HepG2 (cell line): ENCODE data around the gene CDK2. TPM values are rescaled to one million over a fixed set of nuclear protein-coding genes. Genes with fewer than 3 reads are reported as not detected.

Experiments
- FOSL2 ChIP-seq: sonication (generic); formaldehyde crosslinking; IDR thresholded peaks from 2 replicates; pipeline ENCODE4 v1.4.0; 2020; ENCODE audit warnings: missing genetic modification reagents
- GLI4 ChIP-seq: sonication (generic); formaldehyde crosslinking; IDR thresholded peaks from 2 replicates; pipeline ENCODE4 v1.5.1; 2020; ENCODE audit warnings: missing genetic modification reagents, mild to moderate bottlenecking, moderate library complexity, borderline replicate concordance
- HMG20B ChIP-seq: conservative IDR thresholded peaks from 2 replicates; pipeline ENCODE4 v1.6.1; 2016; ENCODE audit warnings: missing genetic modification reagents, missing compliant biosample characterization
- JUNB ChIP-seq: sonication (generic); formaldehyde crosslinking; IDR thresholded peaks from 2 replicates; pipeline ENCODE4 v1.8.0; 2022; ENCODE audit warnings: missing genetic modification reagents, mild to moderate bottlenecking, borderline replicate concordance
- KAT2B ChIP-seq: fragments of 150-350 bp; IDR thresholded peaks from 2 replicates; pipeline ENCODE4 v1.6.1; 2014; ENCODE audit warnings: low read depth, low read length, borderline replicate concordance
- MTA3 ChIP-seq: sonication (generic); formaldehyde crosslinking; IDR thresholded peaks from 2 replicates; pipeline ENCODE4 v1.4.0; 2020; ENCODE audit warnings: missing genetic modification reagents
- MTF2 ChIP-seq: sonication (generic); formaldehyde crosslinking; IDR thresholded peaks from 2 replicates; pipeline ENCODE4 v1.5.0; 2020; ENCODE audit warnings: missing genetic modification reagents, borderline replicate concordance
- NCOA1 ChIP-seq: sonication (generic); formaldehyde crosslinking; IDR thresholded peaks from 2 replicates; pipeline ENCODE4 v1.9.0; 2021; ENCODE audit warnings: missing genetic modification reagents
- NFATC3 ChIP-seq: sonication (generic); formaldehyde crosslinking; IDR thresholded peaks from 2 replicates; pipeline ENCODE4 v1.5.1; 2020; ENCODE audit warnings: mild to moderate bottlenecking, missing genetic modification reagents
- RFXANK ChIP-seq: IDR thresholded peaks from 2 replicates; pipeline ENCODE4 v1.6.1; 2016
- XRCC5 ChIP-seq: fragments of 200-400 bp; formaldehyde crosslinking; optimal IDR thresholded peaks from 2 replicates; pipeline ENCODE3; 2017; ENCODE audit warnings: mild to moderate bottlenecking, low read length
- YEATS4 ChIP-seq: sonication (generic); formaldehyde crosslinking; IDR thresholded peaks from 2 replicates; pipeline ENCODE4 v1.4.0; 2020; ENCODE audit warnings: missing genetic modification reagents, borderline replicate concordance
- ZFY ChIP-seq: sonication (generic); formaldehyde crosslinking; IDR thresholded peaks from 2 replicates; pipeline ENCODE4 v1.4.0; 2020; ENCODE audit warnings: missing genetic modification reagents
- ZNF317 ChIP-seq: sonication (generic); formaldehyde crosslinking; IDR thresholded peaks from 2 replicates; pipeline ENCODE4 v1.5.0; 2020; ENCODE audit warnings: mild to moderate bottlenecking, missing genetic modification reagents
- ZNF556 ChIP-seq: sonication (generic); formaldehyde crosslinking; IDR thresholded peaks from 2 replicates; pipeline ENCODE4 v1.4.0; 2020; ENCODE audit warnings: mild to moderate bottlenecking, missing genetic modification reagents, borderline replicate concordance
- ZNF768 ChIP-seq: sonication (generic); formaldehyde crosslinking; IDR thresholded peaks from 2 replicates; pipeline ENCODE4 v1.4.0; 2020; ENCODE audit warnings: missing genetic modification reagents
- ZNF83 ChIP-seq: sonication (generic); formaldehyde crosslinking; IDR thresholded peaks from 2 replicates; pipeline ENCODE4 v1.4.0; 2020; ENCODE audit warnings: missing genetic modification reagents, mild to moderate bottlenecking, borderline replicate concordance
- ZNF883 ChIP-seq: sonication (generic); formaldehyde crosslinking; IDR thresholded peaks from 2 replicates; pipeline ENCODE4 v1.5.1; 2020; ENCODE audit warnings: mild to moderate bottlenecking, missing genetic modification reagents; ENCODE audit errors: not compliant biosample characterization
- polyA plus RNA-seq, 8 experiments: library from polyadenylated mRNA; depleted of rRNA in 3 of 8; stranded (reverse) in 7 of 8; unstranded in 1 of 8; fragments of >200 nt; fragmentation: Illumina TruSeq in 4 of 8; extraction: Trizol in 4 of 8; gene quantifications; 2 replicates each; pipeline versions ENCODE4 v1.2.1 to v1.2.3, GENCODE V29; 2011 to 2016; ENCODE audit warnings: low read depth in 4 of 8, missing spikeins in 1 of 8, mixed read lengths in 1 of 8; ENCODE audit not compliant: insufficient read depth in 1 of 8
- total RNA-seq, 5 experiments: library from RNA; depleted of rRNA; stranded (reverse); fragments of >200 nt; fragmentation: Illumina TruSeq; extraction: Trizol; gene quantifications; 2 replicates each; pipeline ENCODE4 v1.2.3, GENCODE V29; 2016; ENCODE audit warnings: low read depth in 1 of 5
- TF ChIP-seq, protein P1 (sequence below): fragments of 450-650 bp; IDR thresholded peaks from 2 replicates; pipeline ENCODE4 v1.6.1; 2016
- TF ChIP-seq, protein P2 (sequence below): IDR thresholded peaks from 2 replicates; pipeline ENCODE4 v1.6.1; 2016; ENCODE audit warnings: missing biosample characterization, missing genetic modification reagents, low read depth
- TF ChIP-seq, protein P3 (sequence below): sonication (generic); formaldehyde crosslinking; IDR thresholded peaks from 2 replicates; pipeline ENCODE4 v1.4.0; 2020; ENCODE audit warnings: missing genetic modification reagents, borderline replicate concordance
- TF ChIP-seq, protein P4 (sequence below): sonication (generic); formaldehyde crosslinking; IDR thresholded peaks from 2 replicates; pipeline ENCODE4 v1.8.1; 2023; ENCODE audit warnings: mild to moderate bottlenecking, inconsistent platforms, moderate library complexity, missing genetic modification reagents, borderline replicate concordance
- TF ChIP-seq, protein P5 (sequence below): sonication (generic); formaldehyde crosslinking; IDR thresholded peaks from 2 replicates; pipeline ENCODE4 v1.8.1; 2022; ENCODE audit warnings: mild to moderate bottlenecking, missing genetic modification reagents

CDK2 gene
- total and polyA plus RNA-seq, 2 of the 13 experiments (the other 11 are each of a cell fraction or from before 2014, with no cell fraction given) = 47.5 to 52.6 TPM

DNA sequence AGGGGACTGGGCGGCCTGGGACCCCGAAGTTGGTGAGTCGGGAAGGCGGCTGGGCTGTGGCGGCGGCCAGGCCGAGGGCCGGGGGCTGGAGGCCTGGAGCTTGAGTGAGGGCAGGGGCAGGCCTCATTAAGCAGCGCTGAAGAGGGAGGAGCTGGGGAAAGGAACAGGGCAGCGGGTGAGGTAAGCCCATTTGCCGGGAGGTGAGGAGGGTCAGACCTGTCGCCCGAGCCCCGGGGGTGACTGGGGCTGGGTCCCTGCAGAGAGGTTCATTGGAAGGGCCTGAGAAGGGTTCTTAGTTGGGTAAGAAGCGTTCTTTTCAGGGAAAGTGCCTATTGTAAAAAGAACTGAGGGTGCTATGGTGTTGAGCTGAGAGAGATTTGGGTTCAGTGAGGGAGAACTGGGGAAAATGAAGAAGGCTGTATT is 7.7 kb downstream of the CDK2 start (continued):
- TF ChIP-seq, protein P1, sequence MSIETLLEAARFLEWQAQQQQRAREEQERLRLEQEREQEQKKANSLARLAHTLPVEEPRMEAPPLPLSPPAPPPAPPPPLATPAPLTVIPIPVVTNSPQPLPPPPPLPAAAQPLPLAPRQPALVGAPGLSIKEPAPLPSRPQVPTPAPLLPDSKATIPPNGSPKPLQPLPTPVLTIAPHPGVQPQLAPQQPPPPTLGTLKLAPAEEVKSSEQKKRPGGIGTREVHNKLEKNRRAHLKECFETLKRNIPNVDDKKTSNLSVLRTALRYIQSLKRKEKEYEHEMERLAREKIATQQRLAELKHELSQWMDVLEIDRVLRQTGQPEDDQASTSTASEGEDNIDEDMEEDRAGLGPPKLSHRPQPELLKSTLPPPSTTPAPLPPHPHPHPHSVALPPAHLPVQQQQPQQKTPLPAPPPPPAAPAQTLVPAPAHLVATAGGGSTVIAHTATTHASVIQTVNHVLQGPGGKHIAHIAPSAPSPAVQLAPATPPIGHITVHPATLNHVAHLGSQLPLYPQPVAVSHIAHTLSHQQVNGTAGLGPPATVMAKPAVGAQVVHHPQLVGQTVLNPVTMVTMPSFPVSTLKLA = no peak
- TF ChIP-seq XRCC5 = no peak
- TF ChIP-seq, protein P2, sequence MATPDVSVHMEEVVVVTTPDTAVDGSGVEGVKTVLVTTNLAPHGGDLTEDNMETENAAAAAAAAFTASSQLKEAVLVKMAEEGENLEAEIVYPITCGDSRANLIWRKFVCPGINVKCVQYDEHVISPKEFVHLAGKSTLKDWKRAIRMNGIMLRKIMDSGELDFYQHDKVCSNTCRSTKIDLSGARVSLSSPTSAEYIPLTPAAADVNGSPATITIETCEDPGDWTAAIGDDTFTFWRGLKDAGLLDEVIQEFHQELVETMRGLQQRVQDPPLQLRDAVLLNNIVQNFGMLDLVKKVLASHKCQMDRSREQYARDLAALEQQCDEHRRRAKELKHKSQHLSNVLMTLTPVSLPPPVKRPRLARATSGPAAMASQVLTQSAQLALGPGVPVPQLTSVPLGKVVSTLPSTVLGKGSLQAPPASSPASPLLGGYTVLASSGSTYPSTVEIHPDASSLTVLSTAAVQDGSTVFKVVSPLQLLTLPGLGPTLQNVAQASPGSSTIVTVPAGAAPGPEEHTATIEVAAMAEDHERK (CRISPR knock-in tag) = no peak
- TF ChIP-seq, protein P3, sequence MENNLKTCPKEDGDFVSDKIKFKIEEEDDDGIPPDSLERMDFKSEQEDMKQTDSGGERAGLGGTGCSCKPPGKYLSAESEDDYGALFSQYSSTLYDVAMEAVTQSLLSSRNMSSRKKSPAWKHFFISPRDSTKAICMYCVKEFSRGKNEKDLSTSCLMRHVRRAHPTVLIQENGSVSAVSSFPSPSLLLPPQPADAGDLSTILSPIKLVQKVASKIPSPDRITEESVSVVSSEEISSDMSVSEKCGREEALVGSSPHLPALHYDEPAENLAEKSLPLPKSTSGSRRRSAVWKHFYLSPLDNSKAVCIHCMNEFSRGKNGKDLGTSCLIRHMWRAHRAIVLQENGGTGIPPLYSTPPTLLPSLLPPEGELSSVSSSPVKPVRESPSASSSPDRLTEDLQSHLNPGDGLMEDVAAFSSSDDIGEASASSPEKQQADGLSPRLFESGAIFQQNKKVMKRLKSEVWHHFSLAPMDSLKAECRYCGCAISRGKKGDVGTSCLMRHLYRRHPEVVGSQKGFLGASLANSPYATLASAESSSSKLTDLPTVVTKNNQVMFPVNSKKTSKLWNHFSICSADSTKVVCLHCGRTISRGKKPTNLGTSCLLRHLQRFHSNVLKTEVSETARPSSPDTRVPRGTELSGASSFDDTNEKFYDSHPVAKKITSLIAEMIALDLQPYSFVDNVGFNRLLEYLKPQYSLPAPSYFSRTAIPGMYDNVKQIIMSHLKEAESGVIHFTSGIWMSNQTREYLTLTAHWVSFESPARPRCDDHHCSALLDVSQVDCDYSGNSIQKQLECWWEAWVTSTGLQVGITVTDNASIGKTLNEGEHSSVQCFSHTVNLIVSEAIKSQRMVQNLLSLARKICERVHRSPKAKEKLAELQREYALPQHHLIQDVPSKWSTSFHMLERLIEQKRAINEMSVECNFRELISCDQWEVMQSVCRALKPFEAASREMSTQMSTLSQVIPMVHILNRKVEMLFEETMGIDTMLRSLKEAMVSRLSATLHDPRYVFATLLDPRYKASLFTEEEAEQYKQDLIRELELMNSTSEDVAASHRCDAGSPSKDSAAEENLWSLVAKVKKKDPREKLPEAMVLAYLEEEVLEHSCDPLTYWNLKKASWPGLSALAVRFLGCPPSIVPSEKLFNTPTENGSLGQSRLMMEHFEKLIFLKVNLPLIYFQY (CRISPR knock-in tag) = no peak
- TF ChIP-seq ZNF883 (CRISPR knock-in tag) = peak; percentile 1
- no peak; the same call in 1 of the 2 replicates for TF ChIP-seq ZNF556
- TF ChIP-seq FOSL2 (CRISPR knock-in tag) = no peak
- TF ChIP-seq GLI4 (CRISPR knock-in tag) = peak; percentile 7; the same call in 1 of the 2 replicates
- no peak for TF ChIP-seq MTA3
- no peak for TF ChIP-seq ZNF768
- TF ChIP-seq RFXANK (CRISPR knock-in tag) = no peak
- TF ChIP-seq JUNB (CRISPR knock-in tag) = no peak
- TF ChIP-seq ZNF317 = 0 out of 2 replicates have a peak, but pooled peaks have one; percentile 4
- TF ChIP-seq YEATS4 = peak; percentile 17; the same call in 1 of the 2 replicates
- no peak for TF ChIP-seq NCOA1 (CRISPR knock-in tag)
- no peak for TF ChIP-seq NFATC3
- no peak for TF ChIP-seq KAT2B
- TF ChIP-seq HMG20B (CRISPR knock-in tag) = no peak
- TF ChIP-seq, protein P4, sequence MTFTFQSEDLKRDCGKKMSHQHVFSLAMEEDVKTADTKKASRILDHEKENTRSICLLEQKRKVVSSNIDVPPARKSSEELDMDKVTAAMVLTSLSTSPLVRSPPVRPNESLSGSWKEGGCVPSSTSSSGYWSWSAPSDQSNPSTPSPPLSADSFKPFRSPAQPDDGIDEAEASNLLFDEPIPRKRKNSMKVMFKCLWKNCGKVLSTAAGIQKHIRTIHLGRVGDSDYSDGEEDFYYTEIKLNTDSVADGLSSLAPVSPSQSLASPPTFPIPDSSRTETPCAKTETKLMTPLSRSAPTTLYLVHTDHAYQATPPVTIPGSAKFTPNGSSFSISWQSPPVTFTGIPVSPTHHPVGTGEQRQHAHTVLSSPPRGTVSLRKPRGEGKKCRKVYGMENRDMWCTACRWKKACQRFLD (CRISPR knock-in tag) = 0 out of 2 replicates have a peak, but pooled peaks have one; percentile 4
- TF ChIP-seq MTF2 (CRISPR knock-in tag) = no peak
- TF ChIP-seq ZNF83 (CRISPR knock-in tag) = no peak
- TF ChIP-seq, protein P5, sequence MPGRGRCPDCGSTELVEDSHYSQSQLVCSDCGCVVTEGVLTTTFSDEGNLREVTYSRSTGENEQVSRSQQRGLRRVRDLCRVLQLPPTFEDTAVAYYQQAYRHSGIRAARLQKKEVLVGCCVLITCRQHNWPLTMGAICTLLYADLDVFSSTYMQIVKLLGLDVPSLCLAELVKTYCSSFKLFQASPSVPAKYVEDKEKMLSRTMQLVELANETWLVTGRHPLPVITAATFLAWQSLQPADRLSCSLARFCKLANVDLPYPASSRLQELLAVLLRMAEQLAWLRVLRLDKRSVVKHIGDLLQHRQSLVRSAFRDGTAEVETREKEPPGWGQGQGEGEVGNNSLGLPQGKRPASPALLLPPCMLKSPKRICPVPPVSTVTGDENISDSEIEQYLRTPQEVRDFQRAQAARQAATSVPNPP (CRISPR knock-in tag) = no peak
- TF ChIP-seq ZFY (CRISPR knock-in tag) = peak; percentile 82
